ENCODE measurements around the gene PKIB. TPM values are rescaled to one million over a fixed set of nuclear protein-coding genes. Genes with fewer than 3 reads are reported as not detected.

The PKIB gene
- total and polyA plus RNA-seq, 10 of the 15 experiments (the other 5 are each of a cell fraction or from before 2014, with no cell fraction given): 0.20 to 1.8 (median 0.87) TPM

- ATAC-seq: no peak
- ChIA-PET POLR2A (interaction anchor here (1.0 to 1.2 kb wide), 2 partner anchors 17 to 107 kb away, joined by 3 read pairs; partner anchors contain the start of gene PKIB), SMC1A (ENCODE audit: uncharacterized antibody, unreplicated experiment) (interaction anchor here (0.9 to 18.7 kb wide), 4 partner anchors 10 to 231 kb away, joined by 3 to 215 read pairs (median 4); partner anchors contain the start of gene PKIB), RAD21 (ENCODE audit: unreplicated experiment) (interaction anchor here (1.3 to 2.7 kb wide), 3 partner anchors 11 to 54 kb away, joined by 4 to 9 read pairs (median 4); no protein-coding TSS in a partner anchor), CTCF (interaction anchor here (0.7 to 2.7 kb wide), 10 partner anchors 9 to 245 kb away, joined by 3 to 16 read pairs (median 4); no protein-coding TSS in a partner anchor)
- Histone ChIP-seq H3K4me3 (no peak overlapping the region), H3K27ac (ENCODE audit: control insufficient read depth, insufficient read depth) (no peak overlapping the region), H3K27me3 (replicated peaks in 1 of 2; ENCODE audit: control insufficient read depth in 2 of 2, insufficient read depth in 2 of 2, low read length in 1 of 2) (no peaks in the 10 kb centered on the region; a peak in 1 of 4 replicates), H3K79me2 (ENCODE audit: control insufficient read depth, insufficient read depth, low read length) (no peaks in the 10 kb centered on the region), H3K9ac (ENCODE audit: control insufficient read depth, insufficient read depth, low read length) (no peak overlapping the region), H3K9me3 (replicated peaks; ENCODE audit: control insufficient read depth, insufficient read depth, low read length) (no peaks in the 10 kb centered on the region), H3K4me1 (ENCODE audit: control insufficient read depth, insufficient read depth, low read length) (no peaks in the 10 kb centered on the region), H3K4me2 (ENCODE audit: control insufficient read depth, insufficient read depth) (no peak overlapping the region), H2AFZ (ENCODE audit: control insufficient read depth, low read depth, low read length) (no peak overlapping the region), H4K20me1 (ENCODE audit: control insufficient read depth, insufficient read depth) (no peaks in the 10 kb centered on the region), H3K36me3 (ENCODE audit: control insufficient read depth in 2 of 2, insufficient read depth in 2 of 2, low read length in 1 of 2) (no peaks in the 10 kb centered on the region)
- no peak for FAIRE-seq
- no TSS peak for BruUV-seq (replicated peaks)
- in situ Hi-C loops (cut with MboI): no loop called here
- no peak for TF ChIP-seq PML (IDR thresholded peaks at IDR 0.05; ENCODE audit: low read length)
- no peak for DNase-seq (ENCODE audit: low read depth, low spot score)
- intact Hi-C loops (cut with micrococcal nuclease; ENCODE audit: unreplicated experiment): loop anchor here (10.0 kb wide), 1 partner anchor 243 kb away; the partner anchor contains the start of gene SERINC1
- WGBS (ENCODE audit: insufficient coverage, insufficient replicate concordance, low lambda C conversion rate, missing lambda C conversion rate): 0% methylated on average over 2 of the region's 2 CpGs
Measured at GRCh38 chr6:122717350-122717749, 107.1 kb downstream of the PKIB start.

DNA sequence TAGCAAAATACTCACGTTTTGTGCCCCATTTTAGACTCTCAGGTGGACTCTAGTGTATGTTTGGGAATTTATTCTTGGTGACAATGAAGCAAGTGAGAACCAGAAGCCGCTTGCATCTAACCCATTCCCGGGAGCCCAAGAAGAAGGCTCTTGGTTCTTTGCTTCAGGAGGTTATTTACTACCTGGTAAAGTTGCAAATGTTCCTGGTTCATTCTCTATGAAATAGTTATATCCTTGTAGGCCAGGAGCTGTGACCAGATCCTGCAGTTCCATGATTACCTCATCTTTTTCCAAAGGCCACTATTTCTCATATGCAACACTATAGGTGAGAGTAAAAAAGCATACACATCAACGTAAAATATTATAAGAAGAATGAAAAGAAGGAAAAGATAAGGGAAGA lies 108.4 kb downstream of the PKIB start:
- no peaks in the 10 kb centered on the region for H3K79me2 ChIP-seq (ENCODE audit: control insufficient read depth, insufficient read depth, low read length)
- no peaks in the 10 kb centered on the region for H4K20me1 ChIP-seq (ENCODE audit: control insufficient read depth, insufficient read depth)
- no peak overlapping the region for H3K9ac ChIP-seq (ENCODE audit: control insufficient read depth, insufficient read depth, low read length)
- in situ Hi-C loops (cut with MboI) (no loop called here), intact Hi-C loops (cut with micrococcal nuclease; ENCODE audit: unreplicated experiment) (loop anchor here (10.0 kb wide), 1 partner anchor 244 kb away; the partner anchor contains the start of gene SERINC1)
- DNase-seq (ENCODE audit: low read depth, low spot score): no peak
- 42% methylated on average over 4 of the region's 4 CpGs for WGBS (ENCODE audit: insufficient coverage, insufficient replicate concordance, low lambda C conversion rate, missing lambda C conversion rate)
- no peak for ATAC-seq
- RAD21 ChIA-PET (ENCODE audit: unreplicated experiment): interaction anchor here (1.5 to 2.7 kb wide), 2 partner anchors 9 to 12 kb away, joined by 4 to 9 read pairs; no protein-coding TSS in a partner anchor
- no peak overlapping the region for H3K27ac ChIP-seq (ENCODE audit: control insufficient read depth, insufficient read depth)
- SMC1A ChIA-PET (ENCODE audit: uncharacterized antibody, unreplicated experiment): interaction anchor here (1.9 to 18.7 kb wide), 2 partner anchors 8 to 107 kb away, joined by 5 to 215 read pairs; partner anchors contain the start of gene PKIB
- BruUV-seq (replicated peaks): no TSS peak
- no peaks in the 10 kb centered on the region for H3K4me1 ChIP-seq (ENCODE audit: control insufficient read depth, insufficient read depth, low read length)
- H3K9me3 ChIP-seq (replicated peaks; ENCODE audit: control insufficient read depth, insufficient read depth, low read length): no peaks in the 10 kb centered on the region
- H3K36me3 ChIP-seq (ENCODE audit: control insufficient read depth in 2 of 2, insufficient read depth in 2 of 2, low read length in 1 of 2): no peaks in the 10 kb centered on the region
- no peak overlapping the region for H2AFZ ChIP-seq (ENCODE audit: control insufficient read depth, low read depth, low read length)
- CTCF ChIA-PET: interaction anchor here (1.1 to 2.7 kb wide), 5 partner anchors 9 to 227 kb away, joined by 3 to 16 read pairs (median 7); no protein-coding TSS in a partner anchor
- no peak for FAIRE-seq
- H3K4me2 ChIP-seq (ENCODE audit: control insufficient read depth, insufficient read depth): no peak overlapping the region
- POLR2A ChIA-PET: no interaction called here
- H3K4me3 ChIP-seq: no peak overlapping the region
- no peaks in the 10 kb centered on the region; a peak in 1 of 4 replicates for H3K27me3 ChIP-seq (replicated peaks in 1 of 2; ENCODE audit: control insufficient read depth in 2 of 2, insufficient read depth in 2 of 2, low read length in 1 of 2)
- TF ChIP-seq NFIC (IDR thresholded peaks at IDR 0.05; ENCODE audit: low read depth, low read length) (no peak), CTCF (IDR thresholded peaks at IDR 0.05 in 2 of 3, conservative IDR thresholded peaks at IDR 0.05 in 1 of 3; ENCODE audit: control insufficient read depth in 2 of 3, extremely low read depth in 1 of 3, insufficient read depth in 1 of 3, low read depth in 3 of 3, low read length in 3 of 3) (no peak), NFXL1 (IDR thresholded peaks at IDR 0.05; ENCODE audit: borderline replicate concordance) (no peak), BHLHE40 (IDR thresholded peaks at IDR 0.05; ENCODE audit: borderline replicate concordance in 1 of 2, low read depth in 2 of 2, low read length in 1 of 2) (no peak), RCOR1 (conservative IDR thresholded peaks at IDR 0.05; ENCODE audit: low read depth, low read length) (no peak), BRCA1 (IDR thresholded peaks at IDR 0.05; ENCODE audit: low read depth, low read length) (no peak), MYB (IDR thresholded peaks at IDR 0.05; ENCODE audit: borderline replicate concordance, low read depth, low read length) (no peak), NR2C2 (IDR thresholded peaks at IDR 0.05; ENCODE audit: borderline replicate concordance, control insufficient read depth, insufficient read length, low read depth) (no peak)
- TF ChIP-seq, protein P1, sequence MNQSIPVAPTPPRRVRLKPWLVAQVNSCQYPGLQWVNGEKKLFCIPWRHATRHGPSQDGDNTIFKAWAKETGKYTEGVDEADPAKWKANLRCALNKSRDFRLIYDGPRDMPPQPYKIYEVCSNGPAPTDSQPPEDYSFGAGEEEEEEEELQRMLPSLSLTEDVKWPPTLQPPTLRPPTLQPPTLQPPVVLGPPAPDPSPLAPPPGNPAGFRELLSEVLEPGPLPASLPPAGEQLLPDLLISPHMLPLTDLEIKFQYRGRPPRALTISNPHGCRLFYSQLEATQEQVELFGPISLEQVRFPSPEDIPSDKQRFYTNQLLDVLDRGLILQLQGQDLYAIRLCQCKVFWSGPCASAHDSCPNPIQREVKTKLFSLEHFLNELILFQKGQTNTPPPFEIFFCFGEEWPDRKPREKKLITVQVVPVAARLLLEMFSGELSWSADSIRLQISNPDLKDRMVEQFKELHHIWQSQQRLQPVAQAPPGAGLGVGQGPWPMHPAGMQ (IDR thresholded peaks at IDR 0.05; ENCODE audit: borderline replicate concordance): no peak

Measured in GM12878 (cell line).